WTC11 (cell line): ENCODE data around the gene NEDD4L. TPM values are rescaled to one million over a fixed set of nuclear protein-coding genes. Genes with fewer than 3 reads are reported as not detected.

Experiments used
- ATAC-seq: fragments of 200-7000 bp; cut with Tn5 transposase; 2 replicates; pipeline ENCODE4 v1.10.0; 2021; ENCODE audit warnings: mild to moderate bottlenecking, moderate library complexity
- CTCF ChIA-PET: fragments of 300-600 bp; sonication (Branson Sonifier 250); formaldehyde crosslinking; loops from one replicate; lab custom pipeline; 2021; ENCODE audit warnings: antibody characterized with exemption; lab: Charles Lee
- POLR2A ChIA-PET: fragments of 350-600 bp; sonication (Branson Sonifier 250); formaldehyde crosslinking; loops from one replicate; lab custom pipeline; 2021; ENCODE audit warnings: antibody characterized with exemption; lab: Charles Lee
- DNase-seq: peaks from one replicate; pipeline ENCODE4 v3.0.0; 2021; ENCODE audit warnings: low spot score
- H3K27ac Mint-ChIP-seq: 2 replicates; pipeline ENCODE4 v1.8.0; 2021; ENCODE audit warnings: mixed read lengths
- H3K27me3 Mint-ChIP-seq: 2 replicates; pipeline ENCODE4 v1.8.0; 2021; ENCODE audit warnings: low read depth, mild to moderate bottlenecking, moderate library complexity, mixed read lengths
- H3K36me3 Mint-ChIP-seq: 2 replicates; pipeline ENCODE4 v1.8.0; 2021; ENCODE audit warnings: mixed read lengths
- H3K4me1 Mint-ChIP-seq: 2 replicates; pipeline ENCODE4 v1.8.0; 2022; ENCODE audit warnings: mixed read lengths
- H3K4me3 Mint-ChIP-seq: 2 replicates; pipeline ENCODE4 v1.8.0; 2021; ENCODE audit warnings: mild to moderate bottlenecking, moderate library complexity, mixed read lengths
- H3K9me3 Mint-ChIP-seq: 2 replicates; pipeline ENCODE4 v1.8.0; 2021; ENCODE audit warnings: mixed read lengths
- CREB1 ChIP-seq: sonication (generic); formaldehyde crosslinking; IDR thresholded peaks from 2 replicates; pipeline ENCODE4 v1.8.0; 2023; ENCODE audit warnings: mild to moderate bottlenecking, missing genetic modification reagents
- GTF2I ChIP-seq: fragments of 250-450 bp; sonication (Bioruptor Pico); conservative IDR thresholded peaks from 2 replicates; pipeline ENCODE4 v1.4.0; 2021; ENCODE audit warnings: mild to moderate bottlenecking
- MLX ChIP-seq: sonication (generic); formaldehyde crosslinking; IDR thresholded peaks from 2 replicates; pipeline ENCODE4 v1.8.1; 2023; ENCODE audit warnings: mild to moderate bottlenecking, missing genetic modification reagents, moderate library complexity
- MYBL2 ChIP-seq: sonication (generic); formaldehyde crosslinking; IDR thresholded peaks from 2 replicates; pipeline ENCODE4 v1.8.1; 2023; ENCODE audit warnings: mild to moderate bottlenecking, moderate library complexity, missing genetic modification reagents
- OVOL2 ChIP-seq: fragments of 250-450 bp; sonication (Bioruptor Pico); IDR thresholded peaks from 2 replicates; pipeline ENCODE4 v1.9.0; 2021; ENCODE audit warnings: mild to moderate bottlenecking, borderline replicate concordance
- RORB ChIP-seq: fragments of 250-450 bp; sonication (Bioruptor Pico); IDR thresholded peaks from 2 replicates; pipeline ENCODE4 v1.9.0; 2021; ENCODE audit warnings: mild to moderate bottlenecking
- SMAD4 ChIP-seq: sonication (generic); formaldehyde crosslinking; IDR thresholded peaks from 2 replicates; pipeline ENCODE4 v1.8.0; 2022; ENCODE audit warnings: mild to moderate bottlenecking, missing genetic modification reagents
- SP1 ChIP-seq: sonication (generic); formaldehyde crosslinking; conservative IDR thresholded peaks from 2 replicates; pipeline ENCODE4 v1.8.1; 2022; ENCODE audit warnings: missing genetic modification reagents
- TEAD1 ChIP-seq: sonication (generic); formaldehyde crosslinking; IDR thresholded peaks from 2 replicates; pipeline ENCODE4 v1.8.0; 2022; ENCODE audit warnings: mild to moderate bottlenecking, missing genetic modification reagents
- TP53 ChIP-seq: sonication (generic); formaldehyde crosslinking; IDR thresholded peaks from 2 replicates; pipeline ENCODE4 v1.8.1; 2023; ENCODE audit warnings: mild to moderate bottlenecking, missing genetic modification reagents
- USF1 ChIP-seq: sonication (generic); formaldehyde crosslinking; IDR thresholded peaks from 2 replicates; pipeline ENCODE4 v1.8.0; 2022; ENCODE audit warnings: mild to moderate bottlenecking, missing genetic modification reagents
- ZNF219 ChIP-seq: sonication (generic); formaldehyde crosslinking; IDR thresholded peaks from 2 replicates; pipeline ENCODE4 v1.8.0; 2023; ENCODE audit warnings: missing genetic modification reagents, mild to moderate bottlenecking, borderline replicate concordance
- ZNF232 ChIP-seq: sonication (generic); formaldehyde crosslinking; IDR thresholded peaks from 2 replicates; pipeline ENCODE4 v1.8.0; 2022; ENCODE audit warnings: mild to moderate bottlenecking, missing genetic modification reagents
- ZNF317 ChIP-seq: sonication (generic); formaldehyde crosslinking; IDR thresholded peaks from 2 replicates; pipeline ENCODE4 v1.8.1; 2023; ENCODE audit warnings: low read depth, mild to moderate bottlenecking, moderate library complexity, missing genetic modification reagents, borderline replicate concordance
- ZNF396 ChIP-seq: fragments of 250-450 bp; sonication (Bioruptor Pico); IDR thresholded peaks from 2 replicates; pipeline ENCODE4 v1.8.0; 2021; ENCODE audit warnings: mild to moderate bottlenecking, moderate library complexity, borderline replicate concordance
- ZNF423 ChIP-seq: fragments of 250-450 bp; sonication (Bioruptor Pico); IDR thresholded peaks from 2 replicates; pipeline ENCODE4 v2.1.2; 2022; ENCODE audit warnings: mild to moderate bottlenecking, moderate library complexity
- ZNF425 ChIP-seq: fragments of 250-450 bp; sonication (Bioruptor Pico); conservative IDR thresholded peaks from 2 replicates; pipeline ENCODE4 v1.9.0; 2021; ENCODE audit warnings: mild to moderate bottlenecking
- total RNA-seq: library from RNA; stranded (reverse); gene quantifications from 3 replicates; pipeline ENCODE4 v1.2.3, GENCODE V29; 2021
- TF ChIP-seq, protein P1 (sequence below): fragments of 200-600 bp; IDR thresholded peaks from 2 replicates; pipeline ENCODE4 v1.8.0; 2022; ENCODE audit warnings: antibody characterized with exemption
- TF ChIP-seq, protein P2 (sequence below): sonication (generic); formaldehyde crosslinking; IDR thresholded peaks from 2 replicates; pipeline ENCODE4 v1.8.0; 2022; ENCODE audit warnings: mild to moderate bottlenecking, missing genetic modification reagents
- TF ChIP-seq, protein P3 (sequence below): sonication (generic); formaldehyde crosslinking; IDR thresholded peaks from 2 replicates; pipeline ENCODE4 v1.8.0; 2023; ENCODE audit warnings: missing genetic modification reagents, mild to moderate bottlenecking, borderline replicate concordance
- TF ChIP-seq, protein P4 (sequence below): sonication (generic); formaldehyde crosslinking; IDR thresholded peaks from 2 replicates; pipeline ENCODE4 v1.8.1; 2023; ENCODE audit warnings: mild to moderate bottlenecking, missing genetic modification reagents, moderate library complexity

NEDD4L gene
- total RNA-seq, 1 experiment from 2014 or later: 88.0 TPM

DNA sequence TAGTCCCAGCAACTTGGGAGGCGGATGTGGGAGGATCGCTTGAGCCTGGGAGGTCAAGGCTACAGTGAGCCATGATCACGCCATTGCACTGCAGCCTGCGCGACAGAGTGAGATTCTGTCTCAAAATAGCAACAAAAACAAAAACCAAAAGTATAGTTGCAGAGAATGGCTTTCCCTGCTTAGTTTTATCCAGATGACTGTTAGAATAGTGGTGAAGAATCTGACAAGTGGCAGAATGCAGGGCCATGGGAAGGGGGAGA lies 53.8 kb downstream of the NEDD4L start (continued):
- TF ChIP-seq, protein P1, sequence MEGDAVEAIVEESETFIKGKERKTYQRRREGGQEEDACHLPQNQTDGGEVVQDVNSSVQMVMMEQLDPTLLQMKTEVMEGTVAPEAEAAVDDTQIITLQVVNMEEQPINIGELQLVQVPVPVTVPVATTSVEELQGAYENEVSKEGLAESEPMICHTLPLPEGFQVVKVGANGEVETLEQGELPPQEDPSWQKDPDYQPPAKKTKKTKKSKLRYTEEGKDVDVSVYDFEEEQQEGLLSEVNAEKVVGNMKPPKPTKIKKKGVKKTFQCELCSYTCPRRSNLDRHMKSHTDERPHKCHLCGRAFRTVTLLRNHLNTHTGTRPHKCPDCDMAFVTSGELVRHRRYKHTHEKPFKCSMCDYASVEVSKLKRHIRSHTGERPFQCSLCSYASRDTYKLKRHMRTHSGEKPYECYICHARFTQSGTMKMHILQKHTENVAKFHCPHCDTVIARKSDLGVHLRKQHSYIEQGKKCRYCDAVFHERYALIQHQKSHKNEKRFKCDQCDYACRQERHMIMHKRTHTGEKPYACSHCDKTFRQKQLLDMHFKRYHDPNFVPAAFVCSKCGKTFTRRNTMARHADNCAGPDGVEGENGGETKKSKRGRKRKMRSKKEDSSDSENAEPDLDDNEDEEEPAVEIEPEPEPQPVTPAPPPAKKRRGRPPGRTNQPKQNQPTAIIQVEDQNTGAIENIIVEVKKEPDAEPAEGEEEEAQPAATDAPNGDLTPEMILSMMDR: no peak
- no peak for TF ChIP-seq CREB1 (CRISPR knock-in tag)
- TF ChIP-seq, protein P2, sequence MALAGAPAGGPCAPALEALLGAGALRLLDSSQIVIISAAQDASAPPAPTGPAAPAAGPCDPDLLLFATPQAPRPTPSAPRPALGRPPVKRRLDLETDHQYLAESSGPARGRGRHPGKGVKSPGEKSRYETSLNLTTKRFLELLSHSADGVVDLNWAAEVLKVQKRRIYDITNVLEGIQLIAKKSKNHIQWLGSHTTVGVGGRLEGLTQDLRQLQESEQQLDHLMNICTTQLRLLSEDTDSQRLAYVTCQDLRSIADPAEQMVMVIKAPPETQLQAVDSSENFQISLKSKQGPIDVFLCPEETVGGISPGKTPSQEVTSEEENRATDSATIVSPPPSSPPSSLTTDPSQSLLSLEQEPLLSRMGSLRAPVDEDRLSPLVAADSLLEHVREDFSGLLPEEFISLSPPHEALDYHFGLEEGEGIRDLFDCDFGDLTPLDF (CRISPR knock-in tag): no peak
- no peak for TF ChIP-seq RORB (CRISPR knock-in tag)
- no peak for TF ChIP-seq ZNF219 (CRISPR knock-in tag)
- TF ChIP-seq, protein P3, sequence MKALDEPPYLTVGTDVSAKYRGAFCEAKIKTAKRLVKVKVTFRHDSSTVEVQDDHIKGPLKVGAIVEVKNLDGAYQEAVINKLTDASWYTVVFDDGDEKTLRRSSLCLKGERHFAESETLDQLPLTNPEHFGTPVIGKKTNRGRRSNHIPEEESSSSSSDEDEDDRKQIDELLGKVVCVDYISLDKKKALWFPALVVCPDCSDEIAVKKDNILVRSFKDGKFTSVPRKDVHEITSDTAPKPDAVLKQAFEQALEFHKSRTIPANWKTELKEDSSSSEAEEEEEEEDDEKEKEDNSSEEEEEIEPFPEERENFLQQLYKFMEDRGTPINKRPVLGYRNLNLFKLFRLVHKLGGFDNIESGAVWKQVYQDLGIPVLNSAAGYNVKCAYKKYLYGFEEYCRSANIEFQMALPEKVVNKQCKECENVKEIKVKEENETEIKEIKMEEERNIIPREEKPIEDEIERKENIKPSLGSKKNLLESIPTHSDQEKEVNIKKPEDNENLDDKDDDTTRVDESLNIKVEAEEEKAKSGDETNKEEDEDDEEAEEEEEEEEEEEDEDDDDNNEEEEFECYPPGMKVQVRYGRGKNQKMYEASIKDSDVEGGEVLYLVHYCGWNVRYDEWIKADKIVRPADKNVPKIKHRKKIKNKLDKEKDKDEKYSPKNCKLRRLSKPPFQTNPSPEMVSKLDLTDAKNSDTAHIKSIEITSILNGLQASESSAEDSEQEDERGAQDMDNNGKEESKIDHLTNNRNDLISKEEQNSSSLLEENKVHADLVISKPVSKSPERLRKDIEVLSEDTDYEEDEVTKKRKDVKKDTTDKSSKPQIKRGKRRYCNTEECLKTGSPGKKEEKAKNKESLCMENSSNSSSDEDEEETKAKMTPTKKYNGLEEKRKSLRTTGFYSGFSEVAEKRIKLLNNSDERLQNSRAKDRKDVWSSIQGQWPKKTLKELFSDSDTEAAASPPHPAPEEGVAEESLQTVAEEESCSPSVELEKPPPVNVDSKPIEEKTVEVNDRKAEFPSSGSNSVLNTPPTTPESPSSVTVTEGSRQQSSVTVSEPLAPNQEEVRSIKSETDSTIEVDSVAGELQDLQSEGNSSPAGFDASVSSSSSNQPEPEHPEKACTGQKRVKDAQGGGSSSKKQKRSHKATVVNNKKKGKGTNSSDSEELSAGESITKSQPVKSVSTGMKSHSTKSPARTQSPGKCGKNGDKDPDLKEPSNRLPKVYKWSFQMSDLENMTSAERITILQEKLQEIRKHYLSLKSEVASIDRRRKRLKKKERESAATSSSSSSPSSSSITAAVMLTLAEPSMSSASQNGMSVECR (CRISPR knock-in tag): no peak
- TF ChIP-seq, all 79 proteins: peak for 0

DNA sequence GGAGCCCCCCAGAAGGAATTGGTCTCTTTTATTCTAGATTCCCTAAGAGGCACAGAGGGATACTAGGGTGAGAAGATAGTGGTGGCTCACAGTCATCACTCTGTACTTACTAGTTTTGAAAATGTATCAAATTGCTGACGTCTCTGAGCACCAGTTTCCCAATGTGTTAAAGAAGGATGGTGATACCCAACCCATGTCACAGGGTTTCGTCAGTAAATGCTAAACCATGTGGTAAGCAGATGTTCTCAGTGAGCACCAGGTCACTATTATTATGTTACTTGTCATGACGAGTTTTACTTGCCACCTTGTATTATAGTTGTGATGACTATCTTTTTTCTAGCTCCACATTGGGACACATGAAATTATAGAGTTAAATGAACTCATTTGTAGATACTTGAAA lies 54.7 kb downstream of the NEDD4L start:
- ATAC-seq: no peak
- Mint-ChIP-seq H3K36me3 (no peaks in the 10 kb centered on the region), H3K27me3 (no peaks in the 10 kb centered on the region), H3K4me1 (peaks cover 81% of the 10 kb centered on the region), H3K9me3 (no peaks in the 10 kb centered on the region), H3K27ac (no peak overlapping the region; the same call in 1 of the 2 replicates), H3K4me3 (no peak overlapping the region)
- TF ChIP-seq ZNF317 (no peak), OVOL2 (CRISPR knock-in tag) (no peak), SMAD4 (CRISPR knock-in tag) (no peak), GTF2I (CRISPR knock-in tag) (no peak)
- no peak for DNase-seq
- POLR2A ChIA-PET: no interaction called here
- CTCF ChIA-PET: interaction anchor here (1.4 kb wide), 1 partner anchor 23 kb away, joined by 4 read pairs; no protein-coding TSS in a partner anchor

DNA sequence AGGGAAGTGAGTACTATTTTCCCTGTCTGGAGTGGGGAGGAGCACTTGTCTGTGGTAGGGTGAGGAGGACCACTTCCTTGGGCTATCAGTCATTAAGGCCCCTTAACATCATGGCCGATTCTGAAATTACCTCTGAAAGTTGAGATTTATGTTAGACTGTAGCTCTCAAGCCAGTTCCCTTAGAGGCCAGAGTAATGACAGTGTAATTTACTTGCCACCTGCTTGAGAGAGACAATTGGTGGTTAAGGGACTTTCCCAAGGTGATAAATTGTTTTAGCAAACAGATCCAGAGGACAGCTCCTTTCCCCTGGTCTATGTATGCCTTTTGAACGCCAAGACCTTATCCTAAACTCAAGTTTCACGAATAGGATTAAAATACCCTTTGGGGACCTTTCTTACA lies 56.1 kb downstream of the NEDD4L start:
- ChIA-PET CTCF (interaction anchor here (0.9 kb wide), 1 partner anchor 56 kb away, joined by 3 read pairs; the partner anchor contains the start of gene NEDD4L), POLR2A (no interaction called here)
- no peaks in the 10 kb centered on the region for H3K9me3 Mint-ChIP-seq
- ATAC-seq: no peak
- H3K27ac Mint-ChIP-seq: peak overlapping the region; percentile 87
- H3K4me1 Mint-ChIP-seq: peaks cover 81% of the 10 kb centered on the region
- no peak overlapping the region for H3K4me3 Mint-ChIP-seq
- DNase-seq: no peak
- H3K27me3 Mint-ChIP-seq: no peaks in the 10 kb centered on the region
- no peaks in the 10 kb centered on the region for H3K36me3 Mint-ChIP-seq
- TF ChIP-seq MYBL2 (CRISPR knock-in tag) (no peak), ZNF396 (no peak), TP53 (CRISPR knock-in tag) (no peak), RORB (CRISPR knock-in tag) (no peak), SP1 (CRISPR knock-in tag) (no peak), TEAD1 (no peak), ZNF232 (CRISPR knock-in tag) (no peak), ZNF425 (no peak), MLX (no peak), ZNF423 (no peak), USF1 (CRISPR knock-in tag) (no peak)
- TF ChIP-seq, protein P4, sequence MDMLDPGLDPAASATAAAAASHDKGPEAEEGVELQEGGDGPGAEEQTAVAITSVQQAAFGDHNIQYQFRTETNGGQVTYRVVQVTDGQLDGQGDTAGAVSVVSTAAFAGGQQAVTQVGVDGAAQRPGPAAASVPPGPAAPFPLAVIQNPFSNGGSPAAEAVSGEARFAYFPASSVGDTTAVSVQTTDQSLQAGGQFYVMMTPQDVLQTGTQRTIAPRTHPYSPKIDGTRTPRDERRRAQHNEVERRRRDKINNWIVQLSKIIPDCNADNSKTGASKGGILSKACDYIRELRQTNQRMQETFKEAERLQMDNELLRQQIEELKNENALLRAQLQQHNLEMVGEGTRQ (CRISPR knock-in tag): no peak
